DMS53 treated with DMSO at 0.1 percent for 48 hours (cell line): ENCODE data around the gene NOL6.
"Not testable (repeated sequence)": the region's sequence is repeated elsewhere in the genome, so short reads cannot be mapped to it uniquely, and the experiment has no call there.

Experiments
- DNase-seq: peaks from one replicate; lab custom pipeline; 2025; ENCODE audit not compliant: unreplicated experiment; lab: John Stamatoyannopoulos, UW

The NOL6 gene

DNA sequence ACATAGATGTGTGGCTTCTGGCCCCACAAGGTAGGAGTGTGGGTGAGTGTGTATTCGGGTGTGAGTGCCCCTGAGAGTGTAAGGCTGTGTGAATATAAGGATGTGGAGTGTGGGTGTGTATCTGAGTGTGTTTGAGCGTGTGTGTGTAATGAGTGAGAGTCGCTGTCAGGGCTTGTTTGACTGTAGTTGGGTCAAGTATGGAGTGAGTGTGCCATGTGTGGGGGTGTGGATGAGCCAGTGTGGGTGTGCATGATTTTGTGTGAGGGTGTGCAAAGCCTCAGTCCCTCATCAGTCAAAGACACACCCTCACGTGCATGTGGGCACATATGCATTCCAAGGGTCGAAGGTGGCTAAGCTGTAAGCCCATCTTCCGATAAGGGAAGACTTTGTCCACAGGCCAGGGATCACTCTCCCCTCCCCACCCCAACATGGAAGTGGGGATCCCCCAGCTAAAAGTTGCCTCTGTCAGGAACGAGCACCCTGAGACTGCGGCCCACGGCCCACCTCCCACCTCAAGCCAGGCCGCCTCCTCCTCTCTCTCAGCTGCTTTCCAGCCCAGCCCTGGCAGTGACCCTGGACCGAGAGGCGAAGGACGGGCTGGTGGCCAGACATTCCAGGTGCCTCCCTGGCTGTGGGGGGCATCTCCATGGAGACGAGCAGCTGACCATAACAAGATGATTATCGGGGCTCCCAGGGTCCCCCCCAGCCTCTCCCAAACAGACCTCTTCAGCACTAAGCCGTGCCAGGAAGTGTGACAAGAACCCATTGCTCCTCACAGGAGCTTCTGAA lies 39.2 kb downstream of the NOL6 start:
- DNase-seq, result no peak

DNA sequence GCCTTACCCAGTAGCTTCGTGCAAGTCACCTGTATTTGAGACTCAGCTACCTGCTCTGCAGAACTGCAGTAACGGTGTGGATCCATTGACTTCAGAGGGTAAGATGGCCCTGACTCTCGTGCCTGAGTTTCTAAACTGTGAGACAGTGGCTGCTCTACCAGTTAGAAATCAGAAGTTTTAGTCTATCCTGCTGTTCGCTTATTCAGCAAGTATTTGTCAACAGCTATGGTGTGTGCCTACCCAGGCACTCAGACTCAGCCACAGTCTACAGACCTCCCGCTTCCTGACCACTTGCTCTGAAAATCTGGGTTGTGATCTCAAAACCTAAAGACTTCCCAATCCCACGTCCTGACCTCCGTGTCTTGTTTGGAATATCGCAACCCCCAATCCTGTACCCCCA lies 39.9 kb downstream of the NOL6 start:
- no peak for DNase-seq

GRCh38 chr9:33431420-33431819 lies 42.3 kb downstream of the NOL6 start:
- no peak for DNase-seq

DNA sequence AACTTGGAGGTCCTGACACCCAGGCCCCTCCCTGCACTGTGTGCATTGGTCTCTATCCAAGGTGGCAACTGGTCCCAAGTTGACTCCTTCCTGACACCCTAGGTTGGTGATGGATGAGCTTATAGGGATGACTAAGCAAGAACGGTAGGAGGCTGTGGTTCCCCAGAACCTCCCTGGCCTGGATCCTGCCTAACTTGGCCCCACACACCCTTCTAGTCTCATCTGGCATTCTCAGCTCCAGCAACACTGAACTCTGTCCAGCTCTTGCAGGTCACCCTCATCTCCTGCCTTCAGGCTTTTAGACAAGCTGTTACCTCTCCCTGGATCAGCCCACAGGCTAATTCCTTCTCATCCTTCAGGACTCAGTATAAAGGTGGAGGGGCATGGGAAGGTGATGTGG lies 42.8 kb downstream of the NOL6 start:
- DNase-seq, result no peak

DNA sequence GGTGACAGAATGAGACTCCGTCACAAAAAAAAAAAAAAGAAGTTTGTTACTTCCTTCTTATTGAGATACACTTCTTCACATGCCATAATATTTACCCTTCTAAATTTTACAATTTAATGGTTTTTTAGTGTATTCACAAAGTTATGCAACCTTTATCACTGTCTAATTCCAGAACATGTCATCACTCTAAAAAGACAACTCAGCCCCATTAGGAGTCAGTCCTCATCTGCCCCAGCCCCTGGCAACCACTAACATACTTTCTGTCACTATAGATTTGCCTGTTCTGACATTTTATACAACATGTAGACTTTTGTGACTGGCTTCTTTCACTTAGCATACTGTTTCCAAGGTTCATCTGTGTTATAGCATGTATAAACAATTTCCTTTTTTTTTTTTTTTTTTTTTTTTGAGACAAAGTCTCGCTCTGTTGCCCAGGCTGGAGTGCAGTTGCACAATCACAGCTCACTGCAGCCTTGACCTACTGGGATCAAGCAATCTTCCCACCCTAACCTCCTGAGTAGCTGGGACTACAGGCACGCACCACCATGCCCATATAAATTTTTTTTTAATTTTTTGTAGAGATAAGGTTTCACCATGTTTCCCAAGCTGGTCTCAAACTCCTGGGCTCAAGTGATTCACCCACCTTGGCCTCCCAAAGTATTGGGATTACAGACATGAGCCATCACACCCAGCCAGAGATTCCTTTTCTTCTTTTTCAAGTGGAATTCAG lies 44.3 kb downstream of the NOL6 start:
- DNase-seq, result no peak

DNA sequence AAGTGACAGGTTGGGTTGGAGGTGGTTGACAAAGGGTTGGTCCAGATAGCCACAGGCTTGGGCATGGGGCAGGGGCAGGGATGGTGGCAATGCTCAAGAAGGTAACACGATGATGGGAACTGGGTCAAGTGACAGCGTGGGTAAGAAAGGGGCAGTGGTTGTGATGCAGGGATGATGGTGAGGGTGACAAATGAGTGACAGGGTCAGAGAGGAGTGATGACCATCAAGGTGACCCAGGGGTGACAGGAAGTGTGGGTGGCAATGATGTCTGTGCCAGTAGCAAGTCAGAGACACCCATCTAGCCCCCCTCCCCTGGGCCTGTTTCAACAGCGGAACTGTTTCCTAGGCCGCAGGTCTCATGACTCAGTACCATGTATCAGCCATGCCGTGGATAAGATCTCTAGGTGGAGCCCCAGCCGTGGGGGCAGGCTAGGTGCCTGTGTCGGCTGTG lies 46.9 kb downstream of the NOL6 start:
- DNase-seq, result no peak

DNA sequence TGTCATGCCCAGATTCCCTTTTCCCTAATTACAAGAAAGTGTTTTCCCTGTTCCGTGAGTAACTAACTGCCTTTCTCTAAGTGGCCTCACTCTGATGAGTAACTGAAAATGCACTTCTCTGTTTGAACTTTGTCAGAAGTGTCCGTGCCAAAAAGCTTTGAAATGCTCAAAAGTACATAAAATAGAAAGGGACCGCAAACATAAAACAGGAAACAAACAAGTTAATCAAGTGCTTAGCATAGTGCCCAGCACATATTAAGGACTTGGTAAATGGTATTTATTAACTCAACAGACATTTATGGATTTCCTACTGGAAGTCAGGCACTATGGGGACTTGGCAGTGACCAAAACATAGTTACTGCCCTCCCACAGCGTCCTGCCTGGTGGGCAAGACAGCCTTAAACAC lies 48.6 kb downstream of the NOL6 start:
- no peak for DNase-seq

DNA sequence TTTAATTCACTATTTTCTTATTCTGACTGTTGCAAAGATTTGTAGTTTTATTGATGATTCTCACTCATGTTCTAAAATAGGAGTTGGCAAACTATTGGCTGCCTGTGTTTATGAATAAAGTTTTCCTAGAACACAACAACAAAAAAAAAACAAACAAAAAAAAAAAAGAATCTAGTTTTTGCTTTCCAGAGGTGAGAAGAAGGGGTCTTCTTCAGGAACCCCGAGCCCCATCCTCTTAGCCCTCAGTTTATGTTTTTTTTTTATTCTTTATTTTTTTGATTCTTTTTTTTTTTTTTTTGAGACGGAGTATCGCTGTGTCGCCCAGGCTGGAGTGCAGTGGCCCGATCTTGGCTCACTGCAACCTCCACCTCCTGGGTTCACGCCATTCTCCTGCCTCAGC lies 49.2 kb downstream of the NOL6 start:
- DNase-seq, result not testable (repeated sequence)

DNA sequence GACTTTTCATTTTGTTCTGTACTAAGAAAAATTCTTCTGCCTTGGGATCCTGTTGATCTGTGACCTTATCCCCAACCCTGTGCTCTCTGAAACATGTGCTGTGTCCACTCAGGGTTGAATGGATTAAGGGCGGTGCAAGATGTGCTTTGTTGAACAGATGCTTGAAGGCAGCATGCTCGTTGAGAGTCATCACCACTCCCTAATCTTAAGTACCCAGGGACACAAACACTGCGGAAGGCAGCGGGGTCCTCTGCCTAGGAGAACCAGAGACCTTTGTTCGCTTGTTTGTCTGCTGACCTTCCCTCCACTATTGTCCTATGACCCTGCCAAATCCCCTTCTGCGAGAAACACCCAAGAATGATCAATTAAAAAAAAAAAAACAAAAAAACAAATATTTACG lies 49.7 kb downstream of the NOL6 start:
- DNase-seq, result not testable (repeated sequence)

- DNase-seq, result no peak
Observed at GRCh38 chr9:33419708-33420303, 53.9 kb downstream of the NOL6 start.

GRCh38 chr9:33418090-33418489 lies 55.6 kb downstream of the NOL6 start:
- DNase-seq, result no peak

GRCh38 chr9:33416996-33417395 lies 56.7 kb downstream of the NOL6 start:
- peak; percentile 24 for DNase-seq

GRCh38 chr9:33415501-33416038 lies 58.2 kb downstream of the NOL6 start:
- DNase-seq, result peak; percentile 97

GRCh38 chr9:33414889-33415500 lies 58.7 kb downstream of the NOL6 start:
- DNase-seq, result no peak

- DNase-seq, result no peak
Observed at GRCh38 chr9:33414268-33414667, 59.5 kb downstream of the NOL6 start.
